ENCODE data around the gene ADAR. TPM values are rescaled to one million over a fixed set of nuclear protein-coding genes. Genes with fewer than 3 reads are reported as not detected.

Gene ADAR
- total RNA-seq, 1 donor from 2014 or later: 162 TPM

DNA sequence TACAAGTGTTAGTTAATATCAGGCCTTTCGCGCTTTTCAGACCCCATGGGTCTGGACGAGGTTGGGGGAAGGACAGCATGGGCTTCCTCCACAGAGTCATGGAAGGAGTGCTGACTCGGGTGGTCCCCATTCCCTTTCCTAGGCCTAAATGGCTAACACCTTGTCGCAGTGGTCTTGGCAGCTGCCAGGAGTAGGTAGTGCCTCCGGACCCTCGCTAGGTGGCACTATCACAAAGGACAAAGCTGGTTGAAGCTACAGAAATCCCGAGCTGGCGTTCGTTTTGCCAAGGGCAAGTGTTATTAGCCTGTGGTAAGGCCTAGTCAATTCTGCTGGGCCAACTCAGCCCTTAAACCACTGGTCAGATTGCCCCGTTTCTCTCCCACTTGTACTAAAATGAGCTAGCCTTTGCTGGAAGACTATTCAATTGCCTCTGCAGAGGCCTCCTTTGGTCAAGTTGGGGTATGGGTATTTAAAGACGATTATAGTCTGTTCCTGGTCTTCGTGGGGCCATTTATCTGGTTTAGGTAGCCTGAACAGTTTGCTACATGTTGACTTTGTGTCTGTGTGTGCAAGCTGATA is 48.4 kb downstream of the ADAR start:
- peak; percentile 91 for DNase-seq (ENCODE audit: extremely low read depth, low read depth, low spot score)

DNA sequence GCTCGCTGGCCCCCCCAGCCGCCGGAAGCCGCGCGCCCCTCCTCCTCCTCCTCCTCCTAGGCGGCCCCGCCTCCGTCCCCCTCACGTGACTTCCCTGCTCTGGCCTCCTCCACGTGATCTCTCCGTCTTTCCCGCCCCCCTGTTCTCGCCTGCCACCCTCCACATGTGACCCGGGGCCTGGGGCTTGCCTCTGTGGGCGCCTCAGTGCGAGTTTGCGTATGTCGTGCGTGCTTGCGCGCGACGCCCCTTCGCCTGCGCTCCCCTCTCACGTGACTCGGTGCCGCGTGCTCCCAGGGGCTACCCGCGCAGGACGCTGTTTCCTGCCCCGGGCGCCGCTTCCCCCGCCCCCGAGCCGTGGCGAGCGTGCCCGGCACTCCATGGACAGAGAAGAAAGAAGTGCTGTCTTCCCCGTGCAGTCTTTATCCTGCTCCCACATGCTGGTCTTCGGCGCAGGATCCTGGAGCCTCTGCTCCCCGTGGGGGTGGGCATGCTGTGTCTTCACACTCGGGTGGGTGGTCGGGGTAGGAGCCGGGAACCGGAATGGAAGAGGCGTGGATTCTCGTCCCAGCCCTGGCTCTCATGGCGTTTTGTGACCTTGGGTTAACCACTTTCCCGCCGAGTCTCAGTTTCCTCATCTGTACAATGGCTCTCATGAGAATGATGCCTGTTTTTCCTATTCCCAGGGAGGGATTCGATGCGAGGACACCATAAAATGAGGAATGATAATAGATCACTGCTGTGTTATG is 49.1 kb downstream of the ADAR start:
- peak; percentile 77 for DNase-seq (ENCODE audit: extremely low read depth, low read depth, low spot score)

DNA sequence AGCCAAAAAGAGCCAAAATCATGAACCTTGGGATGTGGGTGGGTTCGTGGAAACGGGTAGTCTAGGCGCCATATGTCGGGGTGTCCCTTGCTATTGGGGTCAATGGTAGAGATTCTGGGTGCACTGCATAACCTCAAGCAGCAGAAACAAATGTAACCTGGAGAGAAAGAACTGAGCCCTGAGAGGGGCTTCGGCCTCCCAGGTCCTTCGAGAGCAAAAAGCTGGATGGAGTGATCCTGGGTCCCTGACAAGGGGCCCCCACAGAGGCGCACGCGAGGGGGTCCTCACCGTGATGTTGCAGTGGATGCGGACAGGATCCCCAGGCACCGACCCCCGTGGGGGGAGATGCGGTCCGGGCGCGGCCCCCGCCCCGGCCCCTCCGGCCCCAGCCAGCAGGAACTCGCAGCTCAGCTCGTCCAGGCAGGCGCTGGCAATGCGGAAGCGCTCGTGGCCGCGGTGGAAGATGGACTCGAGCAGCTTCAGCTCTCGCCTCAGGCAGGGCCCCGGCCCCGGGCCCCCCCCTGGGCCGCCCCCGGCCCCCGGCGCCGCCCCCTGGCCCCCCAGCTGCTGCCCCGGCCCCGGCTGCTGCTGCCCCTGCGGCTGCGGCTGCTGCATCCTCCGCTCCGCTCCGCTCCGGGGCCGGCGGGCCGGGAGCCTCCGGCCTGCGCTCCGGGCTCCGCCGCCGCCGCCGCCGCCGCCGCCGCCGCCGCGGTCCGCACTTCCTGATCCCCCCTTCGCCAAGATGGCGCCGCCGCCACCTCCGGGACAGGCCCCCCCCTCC is 49.9 kb downstream of the ADAR start, which contains the start of gene UBE2Q1:
Gene UBE2Q1 (minus strand): TSS at position 724 of the 781 bp plus-strand sequence. CDS start 109 bp downstream, at position 615.
- no peak for DNase-seq (ENCODE audit: extremely low read depth, low read depth, low spot score)

DNA sequence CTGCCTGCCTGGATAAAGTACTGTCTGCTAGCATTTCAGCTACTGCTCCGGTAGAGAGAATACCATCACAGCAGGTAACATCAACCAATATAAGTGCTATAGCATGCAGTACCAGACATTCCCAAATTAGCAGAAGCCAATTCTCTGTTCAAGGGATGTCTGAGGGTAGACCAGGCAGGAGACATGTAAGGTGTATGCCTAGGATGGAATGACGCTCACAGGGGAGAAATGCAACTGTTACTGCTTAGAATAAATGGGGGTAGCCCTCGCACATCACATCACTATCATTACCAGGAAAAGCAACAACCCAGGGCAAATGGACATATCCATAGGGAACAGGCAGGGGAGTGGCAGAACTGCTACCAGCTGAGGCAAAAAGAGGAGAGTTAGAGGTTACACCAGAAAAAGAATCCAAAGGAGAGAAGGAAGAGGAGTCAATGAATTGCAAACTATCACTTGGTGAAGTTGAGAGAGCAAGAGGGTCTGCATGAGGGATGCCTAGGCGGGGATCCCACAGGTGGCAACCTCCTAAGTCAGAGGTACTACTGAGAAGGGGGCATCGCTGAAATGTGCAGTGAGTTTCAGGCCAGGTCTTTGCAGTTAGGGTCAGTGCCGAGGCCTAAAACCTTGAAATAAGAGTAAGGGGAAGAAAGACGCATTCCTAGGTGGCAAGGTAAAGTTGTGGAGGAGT is 50.6 kb downstream of the ADAR start:
- no peak for DNase-seq (ENCODE audit: extremely low read depth, low read depth, low spot score)

DNA sequence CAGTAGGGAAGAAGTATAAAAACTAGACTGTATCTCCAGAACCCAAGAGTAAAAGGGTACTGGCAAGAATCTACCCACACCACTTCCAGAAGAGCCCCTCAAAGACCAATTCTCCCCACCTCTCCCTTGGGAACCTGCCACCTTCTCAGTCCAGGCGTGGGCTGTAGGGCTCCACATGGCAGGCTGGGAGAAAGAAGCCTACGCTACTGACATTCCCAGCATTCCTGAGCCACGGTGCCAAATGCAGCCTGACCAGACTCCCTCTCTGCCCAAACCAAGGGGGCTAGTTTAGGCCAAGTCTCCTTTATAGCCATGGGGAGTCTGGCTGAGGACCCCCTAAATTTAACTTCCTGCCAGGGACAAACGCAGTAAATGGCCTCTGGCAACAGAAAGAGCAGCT is 51.6 kb downstream of the ADAR start:
- no peak for DNase-seq (ENCODE audit: extremely low read depth, low read depth, low spot score)

DNA sequence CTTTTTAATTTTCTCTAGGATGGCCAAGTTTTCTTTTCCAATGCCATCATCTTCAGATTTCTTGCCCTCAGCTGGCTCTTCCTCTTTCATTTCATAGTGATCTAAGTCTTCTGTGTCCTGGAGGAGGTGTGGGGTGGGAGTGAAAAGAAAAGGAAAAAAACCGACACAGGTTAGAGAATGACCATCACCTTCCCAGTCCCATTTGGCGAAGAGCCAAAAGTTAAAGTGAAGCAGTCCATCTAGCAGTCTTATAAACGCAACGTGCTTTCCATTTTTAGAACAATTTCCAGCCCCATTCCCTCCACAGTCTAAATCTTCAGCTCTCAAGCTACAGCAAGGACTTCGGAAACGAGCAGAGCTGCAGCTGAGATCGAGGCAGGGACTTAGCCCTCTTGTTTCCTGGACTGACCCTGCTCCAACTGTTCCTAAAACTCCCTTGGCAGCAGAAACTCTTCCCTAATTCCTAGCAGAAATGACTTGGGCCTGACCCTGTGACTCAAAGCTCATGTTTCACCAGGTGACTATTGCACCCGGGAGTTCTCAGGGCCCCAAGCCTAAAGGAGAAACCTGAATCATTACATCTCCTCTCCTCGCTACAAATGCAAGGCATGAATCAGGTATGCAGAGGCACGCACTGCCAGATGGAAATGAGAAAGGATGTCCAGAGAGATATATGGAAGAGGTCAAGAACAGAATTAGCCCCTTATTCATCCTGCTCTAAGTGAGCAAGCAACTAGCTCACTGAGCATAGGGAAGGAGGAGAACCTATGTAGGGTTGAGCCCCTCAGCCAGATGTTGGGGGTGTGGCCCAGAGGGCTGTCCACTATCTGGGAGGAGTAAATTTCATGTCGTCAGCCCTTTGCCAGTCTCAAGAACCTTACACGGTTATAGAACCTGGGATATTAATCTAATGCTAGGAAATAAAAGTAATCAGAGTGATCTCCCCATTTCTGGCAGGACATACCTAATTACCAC is 54.6 kb downstream of the ADAR start:
- no peak for DNase-seq (ENCODE audit: extremely low read depth, low read depth, low spot score)

DNA sequence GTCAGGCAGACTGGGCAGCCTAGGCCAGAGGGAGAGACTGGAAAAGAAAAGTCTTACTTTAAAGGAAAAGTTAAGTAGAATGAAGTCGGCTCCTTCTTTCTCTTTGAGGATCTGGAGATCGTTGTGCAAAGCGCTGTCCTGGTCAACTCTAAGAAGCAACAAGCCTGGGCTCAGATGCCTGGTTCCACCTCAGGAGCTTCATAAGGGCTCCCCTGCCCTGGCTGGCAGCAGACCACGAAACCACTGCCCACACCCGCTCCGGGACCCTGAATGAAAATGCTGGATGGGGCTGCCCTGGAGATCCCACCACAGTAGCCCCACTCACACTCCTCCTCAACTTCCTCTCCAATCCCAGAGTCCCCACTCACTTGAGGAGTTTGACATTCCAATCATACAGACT is 56.0 kb downstream of the ADAR start:
- DNase-seq (ENCODE audit: extremely low read depth, low read depth, low spot score): no peak

DNA sequence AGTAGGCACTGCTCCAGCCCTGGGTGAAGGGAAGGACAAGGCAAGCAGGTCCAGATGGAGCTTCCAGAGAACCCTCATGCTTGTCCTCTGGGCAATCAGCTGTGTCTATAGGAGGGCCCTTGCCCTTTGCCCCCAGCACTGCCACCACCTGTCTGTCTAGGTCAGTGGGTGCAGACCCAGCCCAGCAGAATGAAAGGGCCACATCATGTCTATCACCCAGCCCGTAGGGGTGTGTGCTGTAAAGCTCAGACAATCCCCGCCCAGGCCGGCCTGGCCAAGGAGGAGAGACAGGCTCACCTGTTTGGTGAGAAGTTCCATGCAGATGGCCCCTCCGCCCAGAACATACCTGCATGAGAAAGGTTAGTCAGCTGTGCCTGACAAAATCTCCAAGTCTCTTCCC is 56.5 kb downstream of the ADAR start:
- DNase-seq (ENCODE audit: extremely low read depth, low read depth, low spot score): no peak

DNA sequence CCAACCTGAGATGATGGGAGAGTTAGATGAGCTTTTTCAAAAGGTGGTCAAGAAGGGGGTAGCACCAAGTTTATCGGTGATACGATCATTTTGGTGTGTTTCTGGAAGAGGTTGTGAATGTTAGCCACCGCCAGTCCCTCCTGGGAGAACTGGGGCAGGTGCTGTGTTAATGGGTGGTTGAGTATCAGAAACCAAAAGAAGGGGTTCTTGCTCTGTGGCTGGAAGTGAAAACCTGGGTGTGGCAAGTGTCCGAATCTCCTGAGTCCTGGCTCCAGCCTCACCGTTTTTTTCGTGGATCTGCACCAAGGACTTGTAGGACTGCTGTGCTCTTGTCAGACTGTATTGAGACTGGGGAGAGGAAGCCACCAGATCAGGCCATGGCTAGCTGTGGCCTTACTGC is 57.3 kb downstream of the ADAR start:
- DNase-seq (ENCODE audit: extremely low read depth, low read depth, low spot score): no peak

DNA sequence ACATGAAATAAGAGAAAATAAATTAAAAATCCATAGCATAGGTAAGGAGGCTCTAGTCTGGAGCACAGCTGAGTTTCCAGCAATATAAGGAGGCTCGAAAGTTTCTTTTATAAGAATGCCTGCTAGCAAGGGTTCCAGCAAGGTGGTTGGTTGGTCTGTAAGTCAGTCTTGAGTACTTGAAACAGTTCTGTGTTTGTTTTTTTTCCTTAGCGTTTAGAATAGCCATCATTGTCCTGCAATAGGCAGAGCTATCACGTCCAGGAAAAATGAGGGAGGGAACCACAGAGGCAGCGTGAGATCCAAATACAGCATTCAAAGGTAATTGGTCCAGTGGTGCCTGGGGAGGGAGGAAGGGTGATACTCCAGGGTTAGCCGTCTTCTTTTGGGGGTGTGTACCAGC is 57.9 kb downstream of the ADAR start:
- DNase-seq (ENCODE audit: extremely low read depth, low read depth, low spot score): no peak

DNA sequence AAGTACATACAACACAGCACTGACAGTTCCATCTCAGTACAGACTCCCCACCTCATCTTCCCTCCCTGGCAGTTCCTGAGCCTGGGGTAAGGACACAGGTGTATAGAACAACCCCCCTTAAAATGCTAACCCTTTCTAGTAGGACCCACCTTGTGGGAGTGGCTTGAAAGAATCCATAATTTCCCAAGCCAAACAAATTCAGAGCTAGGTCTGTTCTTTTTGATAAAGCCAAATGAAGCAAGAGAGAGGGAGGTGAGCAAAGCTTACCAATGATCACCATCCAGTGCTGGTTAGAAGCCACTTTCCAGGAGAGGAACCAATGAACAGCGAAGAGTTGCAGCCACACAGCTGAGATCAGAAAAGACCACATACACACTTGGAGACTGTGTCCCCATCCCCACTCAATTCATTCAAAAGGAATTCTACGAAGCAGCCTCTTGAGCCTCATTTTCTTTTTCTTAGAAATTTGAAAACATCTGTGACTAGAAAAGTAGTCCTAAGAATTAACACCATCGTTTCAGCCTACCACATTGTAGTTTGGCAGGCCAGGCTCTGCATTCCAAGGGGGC is 58.7 kb downstream of the ADAR start:
- no peak for DNase-seq (ENCODE audit: extremely low read depth, low read depth, low spot score)

DNA sequence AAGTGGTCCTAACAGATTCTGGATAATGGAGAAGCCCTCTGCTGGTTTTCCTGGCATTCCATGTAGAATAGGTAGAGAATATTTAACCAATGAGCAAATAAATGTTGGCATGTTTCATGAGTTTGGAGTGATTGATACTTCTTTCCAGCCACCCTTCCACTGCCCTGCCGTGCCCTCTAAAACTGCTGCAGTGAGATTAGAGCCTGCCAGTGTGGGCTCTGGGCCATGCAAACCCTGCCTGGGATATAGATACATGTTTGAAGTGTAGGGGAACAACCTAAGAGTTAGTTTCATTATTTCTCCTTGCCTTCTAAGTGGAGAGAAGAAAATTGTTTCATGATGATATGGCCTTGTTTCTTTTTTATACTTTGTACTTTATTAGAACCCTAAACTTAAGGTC is 60.0 kb downstream of the ADAR start:
- no peak for DNase-seq (ENCODE audit: extremely low read depth, low read depth, low spot score)

DNA sequence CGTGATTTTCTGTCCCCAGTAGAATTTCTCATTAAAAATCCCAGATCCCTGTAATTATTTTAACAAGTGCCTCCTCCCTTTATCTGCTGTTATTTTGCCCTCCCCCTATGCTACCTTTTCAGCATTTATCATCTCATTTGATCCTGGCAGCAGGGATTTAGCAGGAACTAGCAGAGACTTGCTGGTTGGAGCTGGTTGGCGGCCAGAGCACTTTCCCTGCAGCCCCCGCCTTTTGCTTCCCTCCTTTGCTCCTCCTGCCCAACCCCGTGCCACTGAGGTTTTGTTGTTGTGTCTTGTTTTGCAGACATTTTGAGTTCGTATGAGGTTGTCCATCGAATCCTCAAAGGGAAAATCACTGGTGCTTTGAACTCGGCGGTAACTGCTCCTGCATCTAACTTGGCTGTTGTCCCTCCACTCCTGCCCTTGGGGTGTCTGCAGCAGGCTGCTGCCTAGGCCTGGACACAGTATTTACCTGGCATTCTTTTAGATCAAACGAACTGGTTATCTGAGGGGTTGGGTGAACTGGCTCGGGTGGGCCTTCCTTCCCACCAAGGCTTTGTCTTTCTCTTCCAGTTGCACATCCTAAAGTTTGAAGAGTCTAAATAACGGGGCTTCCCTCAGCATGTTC is 60.8 kb downstream of the ADAR start:
- no peak for DNase-seq (ENCODE audit: extremely low read depth, low read depth, low spot score)

DNA sequence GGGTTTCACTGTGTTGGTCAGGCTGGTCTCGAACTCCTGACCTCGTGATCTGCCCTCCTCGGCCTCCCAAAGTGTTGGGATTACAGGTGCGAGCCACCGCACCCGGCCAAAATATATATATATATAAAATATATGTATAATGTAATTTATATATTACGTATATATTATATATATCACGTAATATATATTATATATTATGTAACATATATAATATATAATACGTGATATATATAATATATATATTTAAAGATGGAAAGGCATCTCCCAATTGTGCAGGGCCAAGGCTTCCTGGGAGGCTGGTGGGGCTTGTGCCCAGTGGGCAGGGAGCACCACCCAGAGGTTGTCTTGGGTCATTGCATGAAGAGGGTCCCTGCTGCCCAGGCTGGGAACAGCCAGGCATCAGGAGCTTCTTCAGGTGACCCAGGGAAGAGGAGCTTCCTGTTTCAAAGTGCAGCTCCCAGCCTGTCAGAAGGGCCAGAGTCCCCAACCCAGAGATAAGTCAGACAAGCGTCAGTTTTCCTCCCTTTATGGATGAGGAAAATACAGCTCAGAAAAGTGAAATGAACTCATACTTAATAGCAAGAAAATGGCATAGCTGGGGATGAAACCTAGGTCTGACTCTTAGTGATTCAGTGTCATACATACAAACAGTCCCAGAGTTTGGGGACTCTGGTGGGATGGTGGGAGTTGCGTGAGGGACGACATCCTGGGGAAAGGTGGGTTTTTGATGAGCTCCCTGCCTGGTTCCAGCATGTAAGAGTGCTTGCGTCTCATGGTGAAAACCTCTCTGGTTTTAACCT is 61.5 kb downstream of the ADAR start:
- no peak for DNase-seq (ENCODE audit: extremely low read depth, low read depth, low spot score)

DNA sequence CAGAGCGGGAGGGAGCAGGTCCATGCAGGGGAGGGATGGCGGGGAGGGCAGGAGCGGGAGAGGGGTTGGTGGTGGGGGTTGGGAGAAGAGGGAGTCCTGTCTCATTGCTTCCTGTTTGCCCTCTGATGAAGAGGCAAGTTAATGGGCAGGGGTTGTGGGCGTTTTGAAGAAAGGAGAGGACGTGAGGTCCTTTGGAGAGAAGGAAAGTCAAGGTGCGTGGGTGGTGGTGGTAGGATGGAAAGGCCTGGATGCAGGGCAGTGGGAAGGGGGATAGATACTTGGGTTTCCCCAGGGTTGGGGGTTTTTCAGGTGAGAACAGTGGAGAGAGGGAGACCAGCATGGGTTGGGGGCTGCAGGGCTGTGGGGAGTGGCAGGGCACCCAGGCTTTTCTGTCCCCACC is 66.8 kb downstream of the ADAR start:
- no peak for DNase-seq (ENCODE audit: extremely low read depth, low read depth, low spot score)

DNA sequence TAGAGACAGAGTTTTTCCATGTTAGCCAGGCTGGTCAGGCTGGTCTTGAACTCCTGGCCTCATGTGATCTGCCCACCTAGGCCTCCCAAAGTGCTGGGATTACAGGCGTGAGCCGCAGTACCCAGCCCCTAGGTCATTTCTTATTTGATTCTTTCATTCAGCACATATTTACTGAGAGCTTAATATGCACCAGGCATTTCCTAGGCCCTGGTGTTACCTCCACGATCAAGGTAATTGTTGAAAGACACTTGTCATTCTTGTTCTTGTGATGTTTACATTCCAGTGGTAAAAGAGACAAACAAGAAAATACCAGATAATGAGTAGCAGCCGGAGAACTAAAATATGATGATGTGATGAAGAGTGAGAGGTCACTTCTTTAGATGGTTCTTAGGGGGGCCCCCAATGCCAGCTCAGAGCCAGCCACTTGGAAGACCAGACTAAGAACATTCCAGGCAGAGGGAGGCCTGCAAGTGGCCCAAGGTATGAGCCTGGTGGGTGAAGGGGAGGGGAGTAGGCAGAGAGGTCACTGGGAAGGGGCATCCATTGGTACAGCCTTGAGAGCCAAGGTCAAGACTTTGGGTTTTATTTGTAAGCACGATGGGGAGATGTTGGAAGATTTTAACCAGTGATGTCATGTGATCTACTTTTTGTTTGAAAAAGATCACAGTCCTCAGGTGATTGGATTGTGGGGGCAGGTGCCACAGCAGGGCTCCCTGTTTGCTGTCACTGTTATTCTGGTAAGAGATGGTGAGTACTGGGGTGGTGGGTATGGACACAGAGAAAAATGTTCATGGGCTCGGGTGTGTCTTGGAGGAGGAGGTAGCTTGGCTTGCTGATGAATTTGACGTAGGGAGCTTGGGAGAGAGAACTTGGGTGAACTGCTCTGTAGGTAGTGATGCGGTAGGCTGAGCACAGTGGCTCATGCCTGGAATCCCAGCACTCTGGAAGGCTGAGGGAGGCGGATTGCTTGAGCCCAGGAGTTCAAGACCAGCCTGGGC is 68.2 kb downstream of the ADAR start:
- no peak for DNase-seq (ENCODE audit: extremely low read depth, low read depth, low spot score)

DNA sequence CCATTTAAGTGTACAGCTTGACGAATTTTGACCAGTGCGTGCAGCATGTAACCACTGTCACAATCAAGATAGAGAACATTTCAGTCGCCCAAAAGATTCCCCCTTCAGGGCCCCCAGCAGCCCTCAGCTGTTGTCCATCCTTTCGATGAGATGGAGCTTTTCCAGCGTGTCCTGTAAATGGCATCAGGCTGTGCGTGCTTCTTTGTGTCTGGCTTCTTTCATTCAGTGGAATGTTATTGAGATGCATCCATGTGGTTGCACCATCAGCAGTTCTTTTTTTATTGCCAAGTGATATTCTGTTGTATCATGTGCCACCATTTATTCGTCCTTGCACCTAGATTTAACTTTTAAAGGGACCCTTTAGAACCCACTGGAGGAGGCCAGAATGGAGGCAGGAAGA is 71.4 kb downstream of the ADAR start:
- DNase-seq (ENCODE audit: extremely low read depth, low read depth, low spot score): no peak

Data from glomerular endothelial cell (primary cell).